Fibroblast of lung (primary cell): ENCODE results near the gene RBM33. TPM values are rescaled to one million over a fixed set of nuclear protein-coding genes. Genes with fewer than 3 reads are reported as not detected.

Experiments used
- DNase-seq, 2 donors: peaks; one replicate each; pipeline versions ENCODE4 v3.0.0 to v3.0.0-alpha.2; 2010; ENCODE audit warnings: low read depth in 2 of 2
- H2AFZ ChIP-seq: 2 replicates; pipeline ENCODE4 v1.5.1; 2012; ENCODE audit warnings: low read length, control low read depth, inconsistent platforms
- H3K27ac ChIP-seq: 2 replicates; pipeline ENCODE4 v1.5.1; 2011; ENCODE audit warnings: low read length, control low read depth; ENCODE audit not compliant: insufficient read depth
- H3K27me3 ChIP-seq: 2 replicates; pipeline ENCODE4 v1.5.1; 2011; ENCODE audit warnings: mild to moderate bottlenecking, low read length; ENCODE audit not compliant: control insufficient read depth, insufficient read depth
- H3K36me3 ChIP-seq: 2 replicates; pipeline ENCODE4 v1.5.1; 2011; ENCODE audit warnings: low read length; ENCODE audit not compliant: control insufficient read depth, insufficient read depth
- H3K4me1 ChIP-seq: 2 replicates; pipeline ENCODE4 v1.5.1; 2011; ENCODE audit warnings: low read length; ENCODE audit not compliant: control insufficient read depth, insufficient read depth; ENCODE audit errors: extremely low read depth
- H3K4me2 ChIP-seq: 2 replicates; pipeline ENCODE4 v1.5.1; 2011; ENCODE audit warnings: low read length, control low read depth; ENCODE audit not compliant: insufficient read depth; ENCODE audit errors: extremely low read depth
- H3K4me3 ChIP-seq, 4 experiments: fragments of 200-600 bp in 1 of 4; sonication (generic) in 1 of 4; replicated peaks in 1 of 4; 2 replicates each; pipeline ENCODE4 v1.5.1; 2011 to 2016; ENCODE audit warnings: low read length in 4 of 4, low read depth in 3 of 4, mild to moderate bottlenecking in 3 of 4, control low read depth in 2 of 4, inconsistent platforms in 1 of 4, mixed read lengths in 1 of 4; ENCODE audit not compliant: insufficient read depth in 1 of 4; ENCODE audit errors: control extremely low read depth in 1 of 4
- H3K79me2 ChIP-seq: 2 replicates; pipeline ENCODE4 v1.5.1; 2012; ENCODE audit warnings: mild to moderate bottlenecking, low read length, inconsistent platforms; ENCODE audit not compliant: control insufficient read depth, insufficient read depth
- H3K9ac ChIP-seq: 2 replicates; pipeline ENCODE4 v1.5.1; 2011; ENCODE audit warnings: mild to moderate bottlenecking, low read length, control low read depth; ENCODE audit not compliant: insufficient read depth
- H3K9me3 ChIP-seq: 2 replicates; pipeline ENCODE4 v1.5.1; 2012; ENCODE audit warnings: low read depth, low read length; ENCODE audit not compliant: control insufficient read depth, insufficient read depth
- H4K20me1 ChIP-seq: 2 replicates; pipeline ENCODE4 v1.5.1; 2011; ENCODE audit warnings: low read length; ENCODE audit not compliant: control insufficient read depth, insufficient read depth; ENCODE audit errors: extremely low read depth
- EZH2 ChIP-seq: IDR thresholded peaks from 2 replicates; pipeline ENCODE4 v1.5.1; 2012; ENCODE audit warnings: low read length, control low read depth, mild to moderate bottlenecking; ENCODE audit errors: missing control alignments
- polyA plus RNA-seq, 2 donors: library from polyadenylated mRNA; depleted of rRNA in 1 of 2; stranded (reverse) in 1 of 2; unstranded in 1 of 2; fragments of >200 nt; gene quantifications; 2 replicates each; pipeline ENCODE4 v1.2.1, GENCODE V29; 2011 to 2012; ENCODE audit warnings: missing spikeins in 1 of 2
- total RNA-seq: library from RNA; depleted of rRNA; stranded (reverse); fragments of >200 nt; gene quantifications from 2 replicates; pipeline ENCODE4 v1.2.1, GENCODE V29; 2014
- TF ChIP-seq, protein P1 (sequence below), 2 donors: IDR thresholded peaks in 1 of 2; conservative IDR thresholded peaks in 1 of 2; 1 replicate in 1 of 2; 2 replicates in 1 of 2; pipeline ENCODE4 v1.5.1; 2011 to 2012; ENCODE audit warnings: low read length in 2 of 2, control low read depth in 1 of 2, inconsistent platforms in 1 of 2, low read depth in 1 of 2, mild to moderate bottlenecking in 1 of 2

Gene RBM33
- total and polyA plus RNA-seq, 2 donors (not counting 1 experiment from before 2014, with no cell fraction given): 6.9 to 33.2 TPM

DNA sequence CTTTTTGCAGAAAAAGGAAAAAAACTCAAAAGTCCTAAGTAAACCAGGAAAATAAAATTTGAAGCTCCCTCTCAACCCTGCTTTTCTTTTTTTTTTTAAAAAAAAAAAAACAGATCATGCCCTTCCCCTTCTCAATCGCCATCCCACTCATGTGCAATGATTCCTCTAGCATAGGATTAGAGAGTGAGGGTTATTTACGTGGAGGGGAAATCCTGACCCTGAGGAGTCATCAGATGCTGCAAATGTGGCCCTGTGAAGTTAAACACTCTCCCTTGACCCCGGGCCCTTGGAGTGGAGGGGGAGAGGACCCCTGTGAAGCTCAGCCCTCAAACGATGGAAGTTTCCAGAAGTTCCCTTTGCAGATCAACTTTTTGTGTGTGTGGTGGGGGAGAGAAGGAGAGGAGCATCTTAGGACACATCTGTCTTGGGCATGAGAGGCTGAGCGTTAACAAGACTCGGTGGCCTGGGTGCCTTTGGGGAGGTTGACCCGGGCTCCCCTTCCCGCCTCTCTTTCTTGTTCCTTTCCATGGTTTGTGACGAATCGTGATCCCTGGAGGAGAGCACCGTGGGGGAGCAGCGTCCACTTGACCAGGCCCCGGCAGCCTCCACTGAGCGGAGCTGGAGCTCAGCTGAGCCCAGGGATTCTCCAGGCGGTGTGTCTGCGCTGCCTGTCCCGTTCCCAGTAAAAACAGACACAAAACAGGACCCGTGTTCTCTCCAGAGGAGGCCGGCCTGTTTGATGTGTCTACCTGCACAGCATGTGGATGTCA, 169.3 kb downstream of the RBM33 start:
- no peaks in the 10 kb centered on the region for H3K79me2 ChIP-seq
- no peak overlapping the region for H3K4me3 ChIP-seq
- H3K27me3 ChIP-seq: peaks cover 50% of the 10 kb centered on the region
- no peak overlapping the region for H3K27ac ChIP-seq
- H3K9ac ChIP-seq: no peak overlapping the region
- H3K9me3 ChIP-seq: no peaks in the 10 kb centered on the region
- TF ChIP-seq, protein P1, sequence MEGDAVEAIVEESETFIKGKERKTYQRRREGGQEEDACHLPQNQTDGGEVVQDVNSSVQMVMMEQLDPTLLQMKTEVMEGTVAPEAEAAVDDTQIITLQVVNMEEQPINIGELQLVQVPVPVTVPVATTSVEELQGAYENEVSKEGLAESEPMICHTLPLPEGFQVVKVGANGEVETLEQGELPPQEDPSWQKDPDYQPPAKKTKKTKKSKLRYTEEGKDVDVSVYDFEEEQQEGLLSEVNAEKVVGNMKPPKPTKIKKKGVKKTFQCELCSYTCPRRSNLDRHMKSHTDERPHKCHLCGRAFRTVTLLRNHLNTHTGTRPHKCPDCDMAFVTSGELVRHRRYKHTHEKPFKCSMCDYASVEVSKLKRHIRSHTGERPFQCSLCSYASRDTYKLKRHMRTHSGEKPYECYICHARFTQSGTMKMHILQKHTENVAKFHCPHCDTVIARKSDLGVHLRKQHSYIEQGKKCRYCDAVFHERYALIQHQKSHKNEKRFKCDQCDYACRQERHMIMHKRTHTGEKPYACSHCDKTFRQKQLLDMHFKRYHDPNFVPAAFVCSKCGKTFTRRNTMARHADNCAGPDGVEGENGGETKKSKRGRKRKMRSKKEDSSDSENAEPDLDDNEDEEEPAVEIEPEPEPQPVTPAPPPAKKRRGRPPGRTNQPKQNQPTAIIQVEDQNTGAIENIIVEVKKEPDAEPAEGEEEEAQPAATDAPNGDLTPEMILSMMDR (conservative IDR thresholded peaks at IDR 0.05 in 1 of 2, IDR thresholded peaks at IDR 0.05 in 1 of 2; ENCODE audit: low read depth in 1 of 2, low read length in 2 of 2): no peak
- TF ChIP-seq EZH2: peak; percentile 20
- H3K4me1 ChIP-seq: no peaks in the 10 kb centered on the region
- no peak for DNase-seq
- H2AFZ ChIP-seq: no peak overlapping the region
- no peak overlapping the region for H3K4me2 ChIP-seq
- H4K20me1 ChIP-seq: no peaks in the 10 kb centered on the region
- H3K36me3 ChIP-seq: no peaks in the 10 kb centered on the region

DNA sequence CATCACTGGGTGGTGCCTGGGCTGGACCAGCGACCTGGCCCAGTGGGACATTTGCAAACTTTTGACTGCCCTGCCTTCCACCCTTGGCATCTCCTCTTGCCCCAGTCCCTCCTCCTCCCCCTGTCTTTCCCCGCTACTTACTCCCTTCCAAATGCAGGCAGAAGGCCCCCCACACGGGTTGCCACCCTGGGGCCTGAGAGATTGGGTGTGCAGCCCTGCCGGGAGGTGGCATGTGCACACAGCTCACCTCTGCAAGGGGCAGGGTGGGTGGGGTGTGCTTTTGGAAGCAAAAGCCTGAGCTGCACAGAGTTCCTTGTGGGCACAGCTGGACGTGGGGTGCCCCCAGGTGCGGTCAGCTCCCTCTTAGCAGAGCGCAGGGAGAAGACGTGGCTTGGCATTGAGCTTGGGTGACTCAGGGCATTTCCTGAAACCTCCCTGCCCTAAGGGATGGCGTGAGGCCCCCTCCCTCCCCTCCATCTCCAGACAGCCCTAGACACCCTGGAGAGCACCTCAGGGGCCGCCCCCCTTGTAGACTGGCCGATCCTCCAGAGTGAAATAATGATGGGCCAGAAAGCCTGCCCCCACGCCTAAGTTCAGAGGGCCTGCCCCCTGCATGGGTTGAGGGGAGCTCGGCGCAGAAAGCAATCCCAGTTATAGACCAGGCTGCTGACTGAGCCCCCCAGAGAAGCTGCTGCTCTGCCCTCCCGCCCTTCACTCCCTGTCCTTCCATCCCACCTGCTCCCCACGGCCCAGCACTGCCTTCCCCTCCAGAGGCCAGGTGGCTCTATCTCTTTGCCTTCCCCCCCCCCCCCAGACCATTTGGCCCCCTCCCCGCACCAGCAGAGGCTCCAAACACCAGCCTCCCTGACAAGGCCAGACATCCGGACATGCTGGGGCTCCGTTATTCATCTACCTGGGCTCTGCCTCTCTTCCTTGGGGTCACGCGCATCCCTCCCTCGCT, 170.1 kb downstream of the RBM33 start:
- no peak for DNase-seq
- H3K27ac ChIP-seq: no peak overlapping the region
- H4K20me1 ChIP-seq: no peaks in the 10 kb centered on the region
- no peaks in the 10 kb centered on the region for H3K9me3 ChIP-seq
- no peaks in the 10 kb centered on the region for H3K36me3 ChIP-seq
- TF ChIP-seq, protein P1 (conservative IDR thresholded peaks at IDR 0.05 in 1 of 2, IDR thresholded peaks at IDR 0.05 in 1 of 2; ENCODE audit: low read depth in 1 of 2, low read length in 2 of 2): no peak
- no peak for TF ChIP-seq EZH2
- peaks cover 43% of the 10 kb centered on the region for H3K27me3 ChIP-seq
- no peak overlapping the region for H2AFZ ChIP-seq
- no peak overlapping the region for H3K9ac ChIP-seq
- no peak overlapping the region for H3K4me3 ChIP-seq
- H3K79me2 ChIP-seq: no peaks in the 10 kb centered on the region
- no peak overlapping the region for H3K4me2 ChIP-seq
- H3K4me1 ChIP-seq: no peaks in the 10 kb centered on the region
